ENCODE measurements around the gene FOXA1.

GRCh38 chr14:37593511-37594237 lies 1.4 kb downstream of the FOXA1 start:
- TF ChIP-seq GATA2 (IDR thresholded peaks at IDR 0.05; ENCODE audit: low read depth, low read length) (no peak), GATA3 (IDR thresholded peaks at IDR 0.05; ENCODE audit: low read depth, low read length) (no peak)
